ENCODE results near the gene LRPPRC.
"Not testable (repeated sequence)": the region's sequence is repeated elsewhere in the genome, so short reads cannot be mapped to it uniquely, and the experiment has no call there.

LRPPRC gene

DNA sequence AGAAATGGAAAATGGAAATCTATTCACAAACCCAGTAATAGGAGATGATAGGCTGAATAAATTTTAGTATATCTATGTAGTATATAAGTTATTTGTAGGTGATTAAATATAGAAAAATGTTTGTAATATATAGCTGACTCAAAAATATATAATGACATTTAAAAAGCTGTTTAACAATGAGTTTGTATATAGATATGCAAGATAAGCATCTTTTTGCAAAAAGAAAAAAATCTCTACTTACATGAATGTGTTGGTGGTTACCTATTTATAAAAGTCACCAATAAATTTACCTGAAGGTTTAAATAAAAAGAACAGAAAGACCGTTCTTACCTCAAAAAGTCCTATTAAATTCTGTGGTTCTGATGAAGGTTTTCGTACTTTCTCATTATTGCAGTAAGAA, 71.3 kb downstream of the LRPPRC start:
- TF ChIP-seq, protein P1, sequence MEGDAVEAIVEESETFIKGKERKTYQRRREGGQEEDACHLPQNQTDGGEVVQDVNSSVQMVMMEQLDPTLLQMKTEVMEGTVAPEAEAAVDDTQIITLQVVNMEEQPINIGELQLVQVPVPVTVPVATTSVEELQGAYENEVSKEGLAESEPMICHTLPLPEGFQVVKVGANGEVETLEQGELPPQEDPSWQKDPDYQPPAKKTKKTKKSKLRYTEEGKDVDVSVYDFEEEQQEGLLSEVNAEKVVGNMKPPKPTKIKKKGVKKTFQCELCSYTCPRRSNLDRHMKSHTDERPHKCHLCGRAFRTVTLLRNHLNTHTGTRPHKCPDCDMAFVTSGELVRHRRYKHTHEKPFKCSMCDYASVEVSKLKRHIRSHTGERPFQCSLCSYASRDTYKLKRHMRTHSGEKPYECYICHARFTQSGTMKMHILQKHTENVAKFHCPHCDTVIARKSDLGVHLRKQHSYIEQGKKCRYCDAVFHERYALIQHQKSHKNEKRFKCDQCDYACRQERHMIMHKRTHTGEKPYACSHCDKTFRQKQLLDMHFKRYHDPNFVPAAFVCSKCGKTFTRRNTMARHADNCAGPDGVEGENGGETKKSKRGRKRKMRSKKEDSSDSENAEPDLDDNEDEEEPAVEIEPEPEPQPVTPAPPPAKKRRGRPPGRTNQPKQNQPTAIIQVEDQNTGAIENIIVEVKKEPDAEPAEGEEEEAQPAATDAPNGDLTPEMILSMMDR (conservative IDR thresholded peaks at IDR 0.05; ENCODE audit: low read length): no peak

DNA sequence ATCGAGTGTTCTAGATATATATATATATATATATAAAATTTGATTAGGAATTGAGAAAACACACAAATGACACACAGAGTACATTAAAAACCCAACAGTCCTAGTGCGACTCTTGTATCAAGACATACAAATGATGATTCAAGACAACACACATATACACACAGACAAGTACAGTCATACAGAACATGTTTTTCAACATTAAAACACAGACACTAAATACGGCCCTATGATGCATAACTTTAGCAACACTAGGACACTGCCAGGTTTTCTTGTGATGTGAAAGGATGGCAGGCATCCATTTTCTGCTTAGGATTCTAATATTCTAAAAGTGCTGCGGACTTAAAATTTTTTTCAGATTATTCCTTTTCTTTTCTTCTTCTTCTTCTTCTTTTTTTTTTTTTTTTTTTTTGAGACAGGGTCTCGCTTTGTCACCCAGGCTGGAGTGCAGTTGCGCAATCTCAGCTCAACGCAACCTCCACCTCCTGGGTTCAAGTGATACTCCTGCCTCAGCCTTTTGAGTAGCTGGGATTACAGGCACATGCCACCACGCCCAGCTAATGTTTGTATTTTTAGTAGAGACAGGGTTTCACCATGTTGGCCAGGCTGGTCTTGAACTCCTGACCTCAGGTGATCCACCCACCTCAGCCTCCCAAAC, 84.5 kb downstream of the LRPPRC start:
- DNase-seq (ENCODE audit: low read depth); H3K4me3 ChIP-seq (ENCODE audit: low read length): not testable (repeated sequence)

More for the DNA sequence above, 71.3 kb downstream of the LRPPRC start:
- no peak overlapping the region for H3K4me3 ChIP-seq (ENCODE audit: low read length)
- no peak for DNase-seq (ENCODE audit: low read depth)

DNA sequence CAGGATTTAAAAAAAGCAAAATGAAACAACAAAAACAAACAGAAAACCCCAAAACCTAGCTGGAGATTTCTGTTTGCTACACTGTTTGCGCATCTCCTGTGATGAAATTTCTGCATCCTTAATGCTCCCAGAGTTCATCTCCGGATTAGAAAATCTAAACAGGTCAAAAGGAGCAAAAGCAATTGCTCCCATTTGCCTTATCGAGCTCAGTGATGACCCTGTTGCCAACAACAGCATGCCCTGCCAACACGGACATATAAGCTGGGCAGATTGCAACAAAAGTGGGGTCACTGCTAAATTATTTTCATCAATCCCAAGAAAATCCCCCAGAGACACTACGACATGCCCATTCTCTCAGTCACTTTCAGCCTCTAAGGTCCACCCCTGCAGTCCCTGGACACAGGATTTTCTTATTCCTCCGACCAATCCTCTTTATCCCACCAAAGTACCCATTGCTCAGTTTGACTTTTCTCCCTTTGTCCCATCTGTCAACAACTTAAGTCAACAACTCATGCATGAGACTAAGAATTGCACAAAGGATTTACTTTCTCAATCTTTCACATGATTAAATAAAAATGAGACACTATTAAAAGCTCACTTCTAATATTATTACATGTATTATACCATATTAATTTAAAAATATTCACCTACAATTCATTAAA, 89.2 kb downstream of the LRPPRC start:
- TF ChIP-seq, protein P1 (conservative IDR thresholded peaks at IDR 0.05; ENCODE audit: low read length): no peak
- H3K4me3 ChIP-seq (ENCODE audit: low read length): no peak overlapping the region
- DNase-seq (ENCODE audit: low read depth): no peak

DNA sequence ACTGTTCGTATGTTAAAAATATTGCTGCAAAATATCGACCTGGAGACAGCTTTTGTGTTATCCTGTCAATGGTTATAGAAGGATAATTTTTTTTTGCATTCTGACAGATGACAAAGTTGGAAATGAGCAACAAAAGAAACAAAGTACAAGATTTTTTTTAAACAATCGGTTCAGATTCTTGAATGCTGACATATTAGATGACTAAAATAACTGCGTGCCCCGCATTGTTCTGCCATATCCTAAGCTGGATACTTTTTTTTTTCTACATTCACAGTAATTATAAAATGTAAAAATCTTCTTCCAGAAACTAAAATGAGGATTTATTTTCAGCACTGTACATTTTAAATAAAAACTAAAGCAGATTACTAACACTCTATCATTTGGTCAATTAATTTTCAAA, 89.9 kb downstream of the LRPPRC start:
- no peak for DNase-seq (ENCODE audit: low read depth)
- TF ChIP-seq, protein P1 (conservative IDR thresholded peaks at IDR 0.05; ENCODE audit: low read length): no peak
- H3K4me3 ChIP-seq (ENCODE audit: low read length): no peak overlapping the region

DNA sequence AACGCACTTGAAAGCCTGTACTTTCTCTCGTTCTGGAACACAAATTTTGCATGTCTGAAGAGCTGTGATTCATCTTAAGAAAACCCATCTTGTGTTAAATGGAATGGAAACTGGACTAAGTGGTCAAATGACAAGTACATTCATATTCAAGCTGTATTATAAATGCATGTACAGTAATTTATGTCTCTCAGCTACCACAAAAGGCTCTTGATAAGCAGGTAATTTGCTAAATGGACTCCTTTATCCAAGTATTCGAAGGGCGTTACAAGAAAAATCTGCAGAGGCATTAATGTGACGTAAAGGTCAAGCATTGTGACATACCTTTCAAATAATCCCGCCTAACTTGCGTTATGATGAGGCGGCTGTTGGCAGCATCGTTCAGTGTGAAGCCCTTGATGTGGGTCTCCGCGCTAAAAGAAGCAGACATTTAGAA, 90.4 kb downstream of the LRPPRC start:
- no peak for DNase-seq (ENCODE audit: low read depth)
- TF ChIP-seq, protein P1 (conservative IDR thresholded peaks at IDR 0.05; ENCODE audit: low read length): no peak
- no peak overlapping the region for H3K4me3 ChIP-seq (ENCODE audit: low read length)

DNA sequence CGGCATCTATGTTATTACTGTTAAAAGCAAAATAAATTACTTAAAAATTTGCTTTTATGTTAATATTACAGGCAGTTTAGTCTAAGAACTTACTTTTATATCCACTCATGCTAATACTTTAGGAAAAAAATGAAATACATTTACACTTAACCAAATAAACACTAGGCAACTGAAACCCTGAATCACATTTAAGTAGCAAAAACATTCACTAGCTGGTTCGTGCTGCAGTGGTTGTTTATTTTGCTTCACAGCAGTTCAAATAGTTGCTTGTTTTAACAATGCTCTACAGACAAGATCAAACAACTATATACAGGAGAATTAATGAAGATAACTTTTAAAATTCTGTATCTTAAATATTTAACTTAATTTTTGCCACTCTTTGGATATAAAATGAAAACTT, 96.2 kb downstream of the LRPPRC start:
- H3K4me3 ChIP-seq (ENCODE audit: low read length): no peak overlapping the region
- TF ChIP-seq, protein P1 (conservative IDR thresholded peaks at IDR 0.05; ENCODE audit: low read length): no peak
- no peak for DNase-seq (ENCODE audit: low read depth)

DNA sequence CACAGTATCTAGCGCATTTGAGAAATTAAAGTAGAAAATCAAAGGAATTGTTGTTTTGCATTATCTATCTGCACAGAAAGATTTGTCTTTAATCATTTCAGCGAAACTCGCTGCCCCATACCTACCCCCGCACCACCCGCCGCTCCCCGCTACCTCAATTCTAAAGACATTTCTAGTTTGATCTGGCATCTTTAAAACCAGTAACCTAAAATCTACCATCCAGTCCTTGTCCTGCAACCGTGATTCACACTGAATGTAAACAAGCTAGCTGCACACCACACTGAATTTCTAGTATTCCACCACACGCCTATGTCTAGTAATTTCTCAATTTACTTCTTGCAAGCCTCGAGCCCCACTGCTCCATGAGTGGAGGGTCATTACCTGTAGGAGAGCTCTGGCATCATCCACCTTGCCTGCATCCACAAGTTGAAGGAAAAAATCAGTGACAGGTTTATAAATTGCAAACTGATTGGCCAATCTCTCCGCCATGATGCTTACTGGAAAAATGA, 96.9 kb downstream of the LRPPRC start:
- TF ChIP-seq, protein P1 (conservative IDR thresholded peaks at IDR 0.05; ENCODE audit: low read length): no peak
- DNase-seq (ENCODE audit: low read depth): no peak
- no peak overlapping the region for H3K4me3 ChIP-seq (ENCODE audit: low read length)

All from AG10803 (cell line).